ENCODE results near the gene MAPK8IP2. TPM values are rescaled to one million over a fixed set of nuclear protein-coding genes. Genes with fewer than 3 reads are reported as not detected.

Gene MAPK8IP2
- polyA plus RNA-seq, 4 donors, result 0.76 to 0.87 (median 0.79) TPM

Other genes with a start within 250 kb of the MAPK8IP2 start
- gene SBF1, start 125.8 kb upstream of the MAPK8IP2 start, polyA plus RNA-seq (ENCODE audit: insufficient read length in 4 of 4), result 10 to 100 TPM; 25.4 to 55.3 (median 43.4) TPM
- 1 to 10 TPM; 3.8 to 8.6 (median 5.5) TPM for gene ADM2, start 119.2 kb upstream of the MAPK8IP2 start, polyA plus RNA-seq (ENCODE audit: insufficient read length in 4 of 4)
- 10 to 100 TPM in 3 of 4 donors, 1 to 10 TPM in 1; 3.6 to 18.2 (median 13.4) TPM for gene MIOX, start 113.9 kb upstream of the MAPK8IP2 start, polyA plus RNA-seq (ENCODE audit: insufficient read length in 4 of 4)
- 10 to 100 TPM; 30.3 to 73.2 (median 55.4) TPM for gene LMF2, start 93.1 kb upstream of the MAPK8IP2 start, polyA plus RNA-seq (ENCODE audit: insufficient read length in 4 of 4)
- gene NCAPH2, start 92.6 kb upstream of the MAPK8IP2 start, polyA plus RNA-seq (ENCODE audit: insufficient read length in 4 of 4), result 10 to 100 TPM; 35.8 to 57.9 (median 53.3) TPM
- gene SCO2, start 75.2 kb upstream of the MAPK8IP2 start, polyA plus RNA-seq (ENCODE audit: insufficient read length in 4 of 4), result 1 to 10 TPM in 2 of 4 donors, under 1 TPM in 1, not detected in 1; 0.57 to 5.1 (median 2.4) TPM
- 1 to 10 TPM; 1.1 to 3.0 (median 2.4) TPM for gene TYMP, start 70.8 kb upstream of the MAPK8IP2 start, polyA plus RNA-seq (ENCODE audit: insufficient read length in 4 of 4)
- under 1 TPM; 0.07 to 0.39 (median 0.15) TPM for gene KLHDC7B, start 54.9 kb upstream of the MAPK8IP2 start, polyA plus RNA-seq (ENCODE audit: insufficient read length in 4 of 4)
- gene SYCE3, start 37.9 kb upstream of the MAPK8IP2 start, polyA plus RNA-seq (ENCODE audit: insufficient read length in 4 of 4), result under 1 TPM in 1 of 4 donors, not detected in 3; 0.43 TPM
- 10 to 100 TPM in 3 of 4 donors, 1 to 10 TPM in 1; 9.8 to 18.5 (median 10.9) TPM for gene CPT1B, start 22.4 kb upstream of the MAPK8IP2 start, polyA plus RNA-seq (ENCODE audit: insufficient read length in 4 of 4)
- 100 to 1,000 TPM in 1 of 4 donors, 10 to 100 TPM in 3; 66.8 to 105 (median 86.1) TPM for gene CHKB, start 17.9 kb upstream of the MAPK8IP2 start, polyA plus RNA-seq (ENCODE audit: insufficient read length in 4 of 4)
- gene ARSA, start 27.4 kb downstream of the MAPK8IP2 start, polyA plus RNA-seq (ENCODE audit: insufficient read length in 4 of 4), result 10 to 100 TPM; 10.4 to 28.9 (median 19.5) TPM
- gene SHANK3, start 72.0 kb downstream of the MAPK8IP2 start, polyA plus RNA-seq (ENCODE audit: insufficient read length in 4 of 4), result 10 to 100 TPM; 11.9 to 26.9 (median 19.6) TPM
- gene ACR, start 137.4 kb downstream of the MAPK8IP2 start, polyA plus RNA-seq (ENCODE audit: insufficient read length in 4 of 4), result under 1 TPM; 0.32 to 0.60 (median 0.52) TPM
- 10 to 100 TPM; 37.8 to 93.9 (median 64.9) TPM for gene RABL2B, start 182.8 kb downstream of the MAPK8IP2 start, polyA plus RNA-seq (ENCODE audit: insufficient read length in 4 of 4)